PFSK-1 (cell line): ENCODE results near the gene EDN1.

Source experiments
- FOXP2 ChIP-seq: optimal IDR thresholded peaks from 2 replicates; pipeline ENCODE3; 2011; ENCODE audit warnings: borderline replicate concordance, control low read depth, inconsistent platforms; ENCODE audit not compliant: insufficient read depth; ENCODE audit errors: extremely low read length, extremely low read depth
- POLR2AphosphoS5 ChIP-seq: IDR thresholded peaks from 2 replicates; pipeline ENCODE4 v1.6.1; 2012; ENCODE audit warnings: low read depth, mild to moderate bottlenecking, control low read depth, low read length, moderate library complexity
- REST ChIP-seq, 2 experiments: IDR thresholded peaks; 2 replicates each; pipeline versions ENCODE4 v1.6.1 to v1.8.0; 2011 to 2012; ENCODE audit warnings: low read depth in 2 of 2, low read length in 2 of 2, control low read depth in 1 of 2, inconsistent platforms in 1 of 2, mild to moderate bottlenecking in 1 of 2, moderate library complexity in 1 of 2; ENCODE audit not compliant: insufficient read depth in 1 of 2
- SIN3A ChIP-seq: IDR thresholded peaks from 2 replicates; pipeline ENCODE4 v1.6.1; 2012; ENCODE audit warnings: mild to moderate bottlenecking, low read length, moderate library complexity, borderline replicate concordance; ENCODE audit not compliant: insufficient read depth
- TAF1 ChIP-seq: IDR thresholded peaks from 2 replicates; pipeline ENCODE4 v1.6.1; 2012; ENCODE audit warnings: low read length, control low read depth, borderline replicate concordance; ENCODE audit not compliant: insufficient read depth

The EDN1 gene

GRCh38 chr6:12258191-12258590 lies 32.0 kb upstream of the EDN1 start:
- TF ChIP-seq FOXP2: no peak
- no peak for TF ChIP-seq REST (IDR thresholded peaks at IDR 0.05; ENCODE audit: insufficient read depth in 1 of 2, low read depth in 2 of 2, low read length in 2 of 2)
- no peak for TF ChIP-seq TAF1
- TF ChIP-seq POLR2AphosphoS5: no peak
- TF ChIP-seq SIN3A: no peak

DNA sequence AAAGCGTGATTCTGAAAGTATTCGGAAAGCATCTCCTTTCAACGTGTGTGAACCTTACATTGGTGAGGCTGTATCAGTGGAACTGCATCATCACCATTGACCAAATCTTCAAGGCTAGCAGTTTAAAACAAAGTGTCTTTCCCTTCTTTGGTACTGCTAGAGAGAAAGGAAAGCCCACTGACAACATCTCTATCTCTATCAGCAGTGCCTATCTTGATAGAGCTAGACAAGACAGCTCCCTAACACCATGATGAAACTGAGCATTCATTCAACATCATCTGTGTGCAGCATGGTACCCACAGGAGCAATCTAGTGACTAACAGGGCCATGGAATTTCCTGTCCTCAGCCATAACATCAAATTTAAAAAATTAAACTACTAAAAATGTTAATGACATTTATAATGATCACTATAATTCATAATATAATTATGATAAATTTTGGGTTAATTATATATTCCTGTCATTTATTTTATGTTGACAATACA lies 31.5 kb upstream of the EDN1 start:
- TF ChIP-seq POLR2AphosphoS5: no peak
- TF ChIP-seq SIN3A: no peak
- no peak for TF ChIP-seq TAF1
- TF ChIP-seq REST (IDR thresholded peaks at IDR 0.05; ENCODE audit: insufficient read depth in 1 of 2, low read depth in 2 of 2, low read length in 2 of 2): no peak
- TF ChIP-seq FOXP2: no peak

GRCh38 chr6:12260458-12261093 lies 29.6 kb upstream of the EDN1 start:
- no peak for TF ChIP-seq TAF1
- TF ChIP-seq REST (IDR thresholded peaks at IDR 0.05; ENCODE audit: insufficient read depth in 1 of 2, low read depth in 2 of 2, low read length in 2 of 2): no peak
- TF ChIP-seq POLR2AphosphoS5: no peak
- TF ChIP-seq SIN3A: no peak
- TF ChIP-seq FOXP2: no peak

- TF ChIP-seq TAF1 (no peak), REST (IDR thresholded peaks at IDR 0.05; ENCODE audit: insufficient read depth in 1 of 2, low read depth in 2 of 2, low read length in 2 of 2) (no peak), FOXP2 (no peak), SIN3A (no peak), POLR2AphosphoS5 (no peak)
Observed at GRCh38 chr6:12261502-12261901, 28.7 kb upstream of the EDN1 start.
